Lower leg skin (tissue), 4 donors: ENCODE data around the gene KRT9. TPM values are rescaled to one million over a fixed set of nuclear protein-coding genes. Genes with fewer than 3 reads are reported as not detected.

Source experiments
- DNase-seq, 2 donors: peaks; one replicate each; pipeline ENCODE4 v3.0.0-alpha.2; 2019; ENCODE audit warnings: low spot score in 2 of 2
- H3K4me3 ChIP-seq: fragments of 200-600 bp; sonication (generic); 2 replicates; pipeline ENCODE4 v1.5.1; 2017; ENCODE audit warnings: mild to moderate bottlenecking, low read depth; ENCODE audit not compliant: poor library complexity, severe bottlenecking
- POLR2A ChIP-seq, 2 donors: fragments of 450-650 bp; IDR thresholded peaks; one replicate each; pipeline ENCODE4 v1.6.1; 2016 to 2017; ENCODE audit warnings: antibody characterized with exemption in 2 of 2, mild to moderate bottlenecking in 1 of 2, moderate library complexity in 1 of 2
- WGBS, 2 donors: methylation state at CpG; one replicate each; pipeline ENCODE4 v1.1.5; 2018; 5-methylcytosine and 5-hydroxymethylcytosine counted together
- intact Hi-C: fragments of 100-400 bp; cut with DNase I; formaldehyde crosslinking; loops from one replicate; pipeline ENCODE4 v1.15.0; 2023; ENCODE audit warnings: low total_unique reads
- total RNA-seq, 4 donors: library from RNA; depleted of rRNA; stranded (reverse); fragments of >200 nt; gene quantifications; one replicate each; pipeline ENCODE4 v1.1.0, GENCODE V29; 2016
- TF ChIP-seq, protein P1 (sequence below), 3 donors: fragments of 450-650 bp; IDR thresholded peaks; one replicate each; pipeline ENCODE4 v1.5.1; 2016; ENCODE audit warnings: antibody characterized with exemption in 3 of 3, mild to moderate bottlenecking in 3 of 3, moderate library complexity in 2 of 3

The KRT9 gene
- total RNA-seq, 4 donors from 2014 or later: 0.47 to 1.6 (median 0.91) TPM; not detected in 1

DNA sequence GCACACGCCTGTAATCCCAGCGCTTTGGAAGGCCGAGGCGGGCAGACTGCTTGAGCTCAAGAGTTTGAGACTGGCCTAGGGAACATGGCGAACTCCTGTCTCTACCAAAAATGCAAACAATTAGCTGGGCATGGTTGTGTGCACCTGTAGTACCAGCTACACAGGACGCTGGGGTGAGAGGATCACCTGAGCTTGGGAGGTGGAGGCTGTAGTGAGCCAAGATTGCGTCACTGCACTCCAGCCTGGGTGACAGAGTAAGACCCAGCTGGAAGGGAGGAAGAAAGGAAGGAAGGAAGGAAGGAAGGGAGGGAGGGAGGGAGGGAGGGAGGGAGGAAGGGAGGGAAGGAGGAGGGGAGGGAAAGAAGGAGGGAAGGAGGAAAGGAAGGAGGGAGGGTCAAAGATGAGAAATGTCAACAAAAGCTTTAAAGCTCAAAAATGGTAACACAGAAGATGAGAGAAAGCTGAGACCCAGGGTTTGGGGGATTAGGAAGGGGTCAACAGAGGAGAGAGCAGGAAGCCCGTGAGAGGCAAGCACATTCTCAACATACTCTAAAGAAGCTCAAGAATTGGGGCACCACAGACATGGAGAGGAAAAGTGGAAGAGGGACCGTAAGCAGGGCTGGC is 38.8 kb downstream of the KRT9 start:
- no peak overlapping the region for H3K4me3 ChIP-seq
- TF ChIP-seq POLR2A (IDR thresholded peaks at IDR 0.05): no peak
- intact Hi-C loops: no loop called here
- DNase-seq: no peak
- 74 to 78% methylated on average over 9 of the region's 9 CpGs for WGBS, 2 donors

DNA sequence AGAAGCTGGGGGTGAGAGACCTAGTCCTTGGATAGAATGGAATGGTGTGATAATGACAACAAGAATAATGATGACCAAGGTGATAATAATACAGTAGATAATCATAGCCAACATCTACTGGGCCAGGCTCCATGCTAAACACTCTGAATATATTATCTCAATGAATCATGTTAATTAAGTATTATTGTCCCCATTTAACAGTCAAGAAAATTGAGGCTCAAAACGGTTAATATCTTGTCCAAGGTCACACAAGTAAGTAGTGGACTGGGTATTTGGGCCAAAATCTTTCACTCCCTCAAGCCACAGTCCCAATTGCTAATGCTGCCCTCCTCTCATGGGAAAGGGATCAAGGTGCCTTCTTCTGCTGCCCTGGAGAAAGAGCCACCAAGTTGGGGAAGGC is 39.9 kb downstream of the KRT9 start:
- 61 to 63% methylated on average over 1 of the region's 1 CpG for WGBS, 2 donors
- H3K4me3 ChIP-seq: no peak overlapping the region
- intact Hi-C loops: no loop called here
- no peak for TF ChIP-seq POLR2A (IDR thresholded peaks at IDR 0.05)
- TF ChIP-seq, protein P1, sequence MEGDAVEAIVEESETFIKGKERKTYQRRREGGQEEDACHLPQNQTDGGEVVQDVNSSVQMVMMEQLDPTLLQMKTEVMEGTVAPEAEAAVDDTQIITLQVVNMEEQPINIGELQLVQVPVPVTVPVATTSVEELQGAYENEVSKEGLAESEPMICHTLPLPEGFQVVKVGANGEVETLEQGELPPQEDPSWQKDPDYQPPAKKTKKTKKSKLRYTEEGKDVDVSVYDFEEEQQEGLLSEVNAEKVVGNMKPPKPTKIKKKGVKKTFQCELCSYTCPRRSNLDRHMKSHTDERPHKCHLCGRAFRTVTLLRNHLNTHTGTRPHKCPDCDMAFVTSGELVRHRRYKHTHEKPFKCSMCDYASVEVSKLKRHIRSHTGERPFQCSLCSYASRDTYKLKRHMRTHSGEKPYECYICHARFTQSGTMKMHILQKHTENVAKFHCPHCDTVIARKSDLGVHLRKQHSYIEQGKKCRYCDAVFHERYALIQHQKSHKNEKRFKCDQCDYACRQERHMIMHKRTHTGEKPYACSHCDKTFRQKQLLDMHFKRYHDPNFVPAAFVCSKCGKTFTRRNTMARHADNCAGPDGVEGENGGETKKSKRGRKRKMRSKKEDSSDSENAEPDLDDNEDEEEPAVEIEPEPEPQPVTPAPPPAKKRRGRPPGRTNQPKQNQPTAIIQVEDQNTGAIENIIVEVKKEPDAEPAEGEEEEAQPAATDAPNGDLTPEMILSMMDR (IDR thresholded peaks at IDR 0.05): no peak
- DNase-seq: no peak

DNA sequence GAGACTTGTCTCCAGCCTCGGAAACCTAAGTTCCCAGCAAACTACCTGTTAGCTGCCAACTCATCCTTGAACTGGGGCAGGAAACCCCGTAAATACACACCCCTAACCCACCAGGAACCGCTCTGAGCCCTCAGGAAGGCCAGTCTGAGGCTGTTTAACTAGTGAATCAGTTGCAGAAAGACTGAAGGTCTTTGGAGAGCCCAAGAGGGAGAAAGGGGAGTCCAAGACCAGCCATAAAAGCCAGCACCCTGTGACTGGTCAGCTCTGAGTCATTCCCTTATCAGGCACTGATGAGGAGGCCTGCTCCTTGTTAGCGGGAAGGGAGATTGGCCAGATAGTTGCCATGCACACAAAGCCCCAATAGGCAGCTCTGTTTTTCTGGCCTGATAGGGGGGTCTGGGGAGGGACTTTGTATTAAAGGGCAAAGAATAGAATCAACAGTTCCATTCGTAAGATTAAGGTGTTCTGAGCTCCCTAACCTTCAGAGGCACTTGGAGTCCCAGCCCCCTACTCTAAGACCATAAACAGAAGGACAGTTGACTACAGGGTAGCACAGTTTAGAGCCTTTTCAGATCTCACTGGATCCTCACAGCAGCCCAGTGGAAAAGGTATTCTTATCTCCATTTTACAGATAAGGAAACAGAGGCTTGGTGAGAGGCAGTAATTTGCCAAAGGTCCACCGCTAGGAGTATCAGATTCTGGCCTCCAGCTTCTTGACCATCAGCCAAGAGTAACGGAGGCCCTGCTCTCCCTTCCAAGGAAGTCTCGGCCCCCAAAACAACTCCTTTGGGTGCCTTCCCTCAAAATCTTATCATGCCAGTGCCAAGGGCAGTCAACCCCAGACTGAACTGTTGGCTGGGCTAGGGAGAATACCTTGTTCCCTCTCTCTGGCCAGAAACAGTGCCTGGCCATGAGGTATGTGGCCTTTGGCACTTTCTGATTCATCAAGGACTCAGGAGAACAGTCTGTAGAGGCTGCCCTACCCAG is 41.5 kb downstream of the KRT9 start:
- WGBS, 2 donors: 72 to 84% methylated on average over 8 of the region's 8 CpGs
- intact Hi-C loops: no loop called here
- no peak for TF ChIP-seq POLR2A (IDR thresholded peaks at IDR 0.05)
- TF ChIP-seq, protein P1 (IDR thresholded peaks at IDR 0.05): no peak
- H3K4me3 ChIP-seq: no peak overlapping the region
- DNase-seq: no peak

DNA sequence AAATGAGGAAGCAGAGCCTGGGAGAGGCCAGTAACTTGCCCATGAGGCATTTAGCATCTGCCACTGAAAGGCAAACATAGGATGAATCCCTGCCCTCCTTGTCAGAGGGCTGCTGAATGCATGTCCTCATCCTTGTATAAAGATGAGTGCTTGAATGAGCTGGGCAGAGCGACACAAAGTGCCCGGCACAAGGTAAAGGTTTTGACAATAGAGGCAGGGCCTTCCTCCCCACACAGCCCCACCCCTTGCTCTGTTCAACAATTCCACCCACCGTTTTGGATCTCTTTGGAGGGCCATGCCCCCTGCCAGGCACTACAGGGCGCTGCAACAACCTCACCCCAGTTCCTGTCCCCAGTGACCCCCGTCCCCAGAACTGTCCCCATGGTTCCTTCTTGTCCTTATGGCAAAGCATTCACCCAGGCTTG is 42.4 kb downstream of the KRT9 start:
- no peak overlapping the region for H3K4me3 ChIP-seq
- WGBS, 2 donors: 57 to 79% methylated on average over 5 of the region's 5 CpGs
- no peak for DNase-seq
- no peak for TF ChIP-seq POLR2A (IDR thresholded peaks at IDR 0.05)
- TF ChIP-seq, protein P1 (IDR thresholded peaks at IDR 0.05): no peak
- intact Hi-C loops: no loop called here

DNA sequence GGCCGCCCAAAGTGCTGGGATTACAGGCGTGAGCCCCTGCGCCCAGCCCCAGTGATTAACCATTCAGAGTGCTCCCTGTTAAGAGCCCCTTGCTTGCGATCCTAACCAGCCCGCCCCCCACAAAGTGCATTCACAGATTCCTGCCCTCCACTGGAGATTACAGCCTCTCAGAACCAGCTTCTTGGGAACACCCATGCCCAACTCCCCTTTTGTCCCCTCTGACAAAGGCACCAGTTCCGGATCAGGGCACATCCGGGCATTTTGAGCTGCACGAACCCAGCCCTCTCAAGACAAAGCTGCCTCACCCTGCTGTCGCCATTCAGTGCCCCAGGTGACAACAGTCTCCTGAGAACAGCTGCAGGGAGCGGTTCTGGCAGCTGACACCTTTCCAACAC is 42.9 kb downstream of the KRT9 start:
- intact Hi-C loops: no loop called here
- TF ChIP-seq POLR2A (IDR thresholded peaks at IDR 0.05): no peak
- TF ChIP-seq, protein P1 (IDR thresholded peaks at IDR 0.05): no peak
- no peak overlapping the region for H3K4me3 ChIP-seq
- 51 to 59% methylated on average over 10 of the region's 10 CpGs for WGBS, 2 donors
- DNase-seq: no peak
